Activated B cell treated with CpG ODN at 0.5 μM for 24 hours (primary cell): ENCODE data around the gene PYGB. TPM values are rescaled to one million over a fixed set of nuclear protein-coding genes. Genes with fewer than 3 reads are reported as not detected.

Experiments used
- ATAC-seq: fragments of 200-7000 bp; cut with Tn5 transposase; one replicate; pipeline ENCODE4 v1.10.0; 2021; ENCODE audit warnings: low read depth, mild to moderate bottlenecking, moderate library complexity
- CTCF ChIA-PET: fragments of 350-600 bp; sonication (Branson Sonifier 250); formaldehyde crosslinking; loops from one replicate; lab custom pipeline; 2021; ENCODE audit warnings: antibody characterized with exemption; lab: Charles Lee
- POLR2A ChIA-PET: fragments of 350-600 bp; sonication (Branson Sonifier 250); formaldehyde crosslinking; loops from one replicate; lab custom pipeline; 2021; ENCODE audit warnings: antibody characterized with exemption; lab: Charles Lee
- DNase-seq: peaks from one replicate; pipeline ENCODE4 v3.0.0; 2022
- H3K27ac Mint-ChIP-seq: one replicate; pipeline ENCODE4 v1.8.0; 2020; ENCODE audit warnings: mixed read lengths
- H3K27me3 Mint-ChIP-seq: one replicate; pipeline ENCODE4 v1.8.0; 2021; ENCODE audit warnings: mixed read lengths
- H3K36me3 Mint-ChIP-seq: one replicate; pipeline ENCODE4 v1.8.0; 2021; ENCODE audit warnings: low read depth, mixed read lengths
- H3K4me1 Mint-ChIP-seq: one replicate; pipeline ENCODE4 v1.8.0; 2021; ENCODE audit warnings: mixed read lengths
- H3K4me3 Mint-ChIP-seq: one replicate; pipeline ENCODE4 v1.8.0; 2020; ENCODE audit warnings: mild to moderate bottlenecking, mixed read lengths
- H3K9me3 Mint-ChIP-seq: one replicate; pipeline ENCODE4 v1.8.0; 2020; ENCODE audit warnings: mixed read lengths
- intact Hi-C: fragments of 100-400 bp; cut with micrococcal nuclease; formaldehyde crosslinking; loops from one replicate; pipeline ENCODE4 v1.15.1; 2024
- total RNA-seq: library from RNA; stranded (reverse); gene quantifications from 2 replicates; pipeline ENCODE4 v1.2.3, GENCODE V29; 2022
- TF ChIP-seq, protein P1 (sequence below): fragments of 200-600 bp; IDR thresholded peaks from one replicate; pipeline ENCODE4 v1.8.0; 2022; ENCODE audit warnings: antibody characterized with exemption, mild to moderate bottlenecking

Gene PYGB
- total RNA-seq, 1 donor from 2014 or later, result 23.5 TPM

DNA sequence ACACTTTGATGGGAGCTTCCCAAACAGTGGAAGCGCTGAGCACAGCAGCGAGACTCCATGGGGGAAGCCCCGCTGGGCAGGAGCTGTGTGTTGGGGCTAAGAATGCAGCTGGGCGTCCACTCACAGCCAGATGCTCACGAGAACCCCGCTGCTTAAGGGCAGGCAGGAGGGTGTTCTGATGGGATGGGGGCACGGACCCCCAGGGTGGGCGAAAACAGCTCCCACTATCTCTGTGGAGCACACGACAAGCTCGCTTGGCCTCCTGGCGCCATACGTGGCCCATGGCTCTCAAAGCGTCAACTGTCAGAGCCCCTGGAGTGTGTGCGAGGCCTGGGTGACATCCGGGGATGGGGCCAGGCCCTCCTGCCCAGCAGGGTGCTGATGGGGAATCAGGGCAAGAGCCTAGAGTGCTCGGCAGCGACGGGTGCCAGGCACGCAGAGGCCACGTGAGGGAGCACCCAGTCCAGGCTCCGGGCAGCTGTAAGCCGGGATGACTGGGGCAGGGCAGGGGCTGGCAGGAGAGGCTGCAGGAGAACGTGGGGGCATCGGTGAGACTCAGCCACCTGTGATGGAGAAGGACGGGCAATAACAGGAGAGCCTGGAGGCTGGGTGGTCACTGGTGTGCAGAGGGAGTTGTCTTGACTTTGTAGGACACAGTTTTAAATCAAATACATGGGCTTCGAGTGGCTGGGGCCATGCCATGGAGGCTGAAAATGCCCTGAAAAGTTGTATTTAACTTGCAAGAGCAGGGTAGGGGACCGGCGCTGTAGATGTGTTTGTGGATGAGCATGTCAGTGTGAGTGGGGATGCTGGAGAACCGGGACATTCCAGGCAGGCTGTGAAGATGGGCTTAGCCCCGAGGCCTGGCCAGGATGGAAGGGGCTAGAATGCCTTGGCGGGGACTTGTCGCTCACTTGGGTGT lies 27.3 kb downstream of the PYGB start:
- peaks cover 73% of the 10 kb centered on the region for H3K36me3 Mint-ChIP-seq
- DNase-seq, result peak; percentile 12

GRCh38 chr20:25275813-25276532 lies 28.1 kb downstream of the PYGB start:
- peak; percentile 13 for DNase-seq

More for the DNA sequence above, 27.3 kb downstream of the PYGB start:
- no peak overlapping the region for H3K4me3 Mint-ChIP-seq
- ChIA-PET POLR2A (no interaction called here), CTCF (no interaction called here)
- intact Hi-C loops, result no loop called here
- no peaks in the 10 kb centered on the region for H3K27me3 Mint-ChIP-seq
- H3K27ac Mint-ChIP-seq, result no peak overlapping the region
- TF ChIP-seq, protein P1, sequence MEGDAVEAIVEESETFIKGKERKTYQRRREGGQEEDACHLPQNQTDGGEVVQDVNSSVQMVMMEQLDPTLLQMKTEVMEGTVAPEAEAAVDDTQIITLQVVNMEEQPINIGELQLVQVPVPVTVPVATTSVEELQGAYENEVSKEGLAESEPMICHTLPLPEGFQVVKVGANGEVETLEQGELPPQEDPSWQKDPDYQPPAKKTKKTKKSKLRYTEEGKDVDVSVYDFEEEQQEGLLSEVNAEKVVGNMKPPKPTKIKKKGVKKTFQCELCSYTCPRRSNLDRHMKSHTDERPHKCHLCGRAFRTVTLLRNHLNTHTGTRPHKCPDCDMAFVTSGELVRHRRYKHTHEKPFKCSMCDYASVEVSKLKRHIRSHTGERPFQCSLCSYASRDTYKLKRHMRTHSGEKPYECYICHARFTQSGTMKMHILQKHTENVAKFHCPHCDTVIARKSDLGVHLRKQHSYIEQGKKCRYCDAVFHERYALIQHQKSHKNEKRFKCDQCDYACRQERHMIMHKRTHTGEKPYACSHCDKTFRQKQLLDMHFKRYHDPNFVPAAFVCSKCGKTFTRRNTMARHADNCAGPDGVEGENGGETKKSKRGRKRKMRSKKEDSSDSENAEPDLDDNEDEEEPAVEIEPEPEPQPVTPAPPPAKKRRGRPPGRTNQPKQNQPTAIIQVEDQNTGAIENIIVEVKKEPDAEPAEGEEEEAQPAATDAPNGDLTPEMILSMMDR, result no peak
- no peaks in the 10 kb centered on the region for H3K9me3 Mint-ChIP-seq
- no peak for ATAC-seq
- peaks cover 6% of the 10 kb centered on the region for H3K4me1 Mint-ChIP-seq

GRCh38 chr20:25276533-25277050 lies 28.7 kb downstream of the PYGB start:
- intact Hi-C loops, result no loop called here
- ATAC-seq, result no peak
- Mint-ChIP-seq H3K27me3 (no peaks in the 10 kb centered on the region), H3K27ac (no peak overlapping the region), H3K36me3 (peaks cover 63% of the 10 kb centered on the region), H3K9me3 (no peaks in the 10 kb centered on the region), H3K4me1 (peaks cover 15% of the 10 kb centered on the region), H3K4me3 (no peak overlapping the region)
- DNase-seq, result peak; percentile 12
- CTCF ChIA-PET, result interaction anchor here (1.2 kb wide), 1 partner anchor 19 kb away, joined by 3 read pairs; no protein-coding TSS in a partner anchor
- POLR2A ChIA-PET, result no interaction called here
- TF ChIP-seq, protein P1, result no peak

More at GRCh38 chr20:25275813-25276532, 28.1 kb downstream of the PYGB start:
- Mint-ChIP-seq H3K27me3 (no peaks in the 10 kb centered on the region), H3K9me3 (no peaks in the 10 kb centered on the region), H3K36me3 (peaks cover 67% of the 10 kb centered on the region), H3K4me3 (no peak overlapping the region), H3K27ac (no peak overlapping the region), H3K4me1 (peaks cover 12% of the 10 kb centered on the region)
- CTCF ChIA-PET, result no interaction called here
- TF ChIP-seq, protein P1, result no peak
- intact Hi-C loops, result no loop called here
- no peak for ATAC-seq
- POLR2A ChIA-PET, result no interaction called here

- intact Hi-C loops, result no loop called here
Measured at GRCh38 chr20:25277051-25277801, 29.3 kb downstream of the PYGB start.

More at GRCh38 chr20:25277051-25277801, 29.3 kb downstream of the PYGB start:
- H3K4me1 Mint-ChIP-seq, result peaks cover 22% of the 10 kb centered on the region
- DNase-seq (peak; percentile 13), ATAC-seq (no peak)
- CTCF ChIA-PET, result interaction anchor here (1.2 kb wide), 1 partner anchor 18 kb away, joined by 3 read pairs; no protein-coding TSS in a partner anchor
- H3K27me3 Mint-ChIP-seq, result no peaks in the 10 kb centered on the region
- peaks cover 61% of the 10 kb centered on the region for H3K36me3 Mint-ChIP-seq
- H3K27ac Mint-ChIP-seq, result no peak overlapping the region
- H3K9me3 Mint-ChIP-seq, result no peaks in the 10 kb centered on the region
- POLR2A ChIA-PET, result no interaction called here
- TF ChIP-seq, protein P1, result no peak
- no peak overlapping the region for H3K4me3 Mint-ChIP-seq
